ENCODE measurements around the gene PCNX2. TPM values are rescaled to one million over a fixed set of nuclear protein-coding genes. Genes with fewer than 3 reads are reported as not detected.
A peak's percentile ranks its signal among the peaks of the same experiment; 100 is the strongest.

The PCNX2 gene
- total RNA-seq, 2 experiments from 2014 or later = 25.0 to 29.8 TPM

- Mint-ChIP-seq H3K4me3 (no peak overlapping the region), H3K36me3 (ENCODE audit: low read depth) (peaks cover 41% of the 10 kb centered on the region), H3K9me3 (peaks cover 16% of the 10 kb centered on the region), H3K27me3 (no peaks in the 10 kb centered on the region), H3K4me1 (no peaks in the 10 kb centered on the region), H3K27ac (no peak overlapping the region)
- no peak for DNase-seq
- CTCF ChIA-PET = interaction anchor here (0.7 to 1.2 kb wide), 2 partner anchors 10 to 16 kb away, joined by 3 to 4 read pairs; no protein-coding TSS in a partner anchor
- POLR2A ChIA-PET = no interaction called here
These were observed 305.1 kb downstream of the PCNX2 start for GRCh38 chr1:232990176-232991128.

- H3K27ac Mint-ChIP-seq = no peak overlapping the region
These were observed 306.9 kb downstream of the PCNX2 start for GRCh38 chr1:232988572-232989040.

GRCh38 chr1:232987774-232988140 is 307.8 kb downstream of the PCNX2 start:
- no peak for DNase-seq
- H3K27ac Mint-ChIP-seq = no peak overlapping the region
- H3K27me3 Mint-ChIP-seq = no peaks in the 10 kb centered on the region
- peaks cover 22% of the 10 kb centered on the region for H3K36me3 Mint-ChIP-seq (ENCODE audit: low read depth)
- H3K4me3 Mint-ChIP-seq = no peak overlapping the region
- ChIA-PET CTCF (no interaction called here), POLR2A (no interaction called here)
- no peaks in the 10 kb centered on the region for H3K4me1 Mint-ChIP-seq
- peaks cover 2% of the 10 kb centered on the region for H3K9me3 Mint-ChIP-seq

More at GRCh38 chr1:232988572-232989040, 306.9 kb downstream of the PCNX2 start:
- H3K36me3 Mint-ChIP-seq (ENCODE audit: low read depth) = peaks cover 29% of the 10 kb centered on the region
- CTCF ChIA-PET = no interaction called here
- no peaks in the 10 kb centered on the region for H3K27me3 Mint-ChIP-seq
- peaks cover 9% of the 10 kb centered on the region for H3K9me3 Mint-ChIP-seq
- DNase-seq = no peak
- POLR2A ChIA-PET = no interaction called here
- H3K4me1 Mint-ChIP-seq = no peaks in the 10 kb centered on the region
- H3K4me3 Mint-ChIP-seq = no peak overlapping the region

GRCh38 chr1:232987046-232987773 is 308.3 kb downstream of the PCNX2 start:
- Mint-ChIP-seq H3K4me3 (no peak overlapping the region), H3K4me1 (no peaks in the 10 kb centered on the region), H3K27me3 (no peaks in the 10 kb centered on the region), H3K27ac (no peak overlapping the region), H3K9me3 (no peaks in the 10 kb centered on the region), H3K36me3 (ENCODE audit: low read depth) (peaks cover 17% of the 10 kb centered on the region)
- ChIA-PET POLR2A (no interaction called here), CTCF (interaction anchor here (1.0 to 1.2 kb wide), 3 partner anchors 10 to 37 kb away, joined by 3 read pairs; no protein-coding TSS in a partner anchor)
- no peak for DNase-seq

- POLR2A ChIA-PET = no interaction called here
- Mint-ChIP-seq H3K9me3 (no peaks in the 10 kb centered on the region), H3K36me3 (ENCODE audit: low read depth) (peaks cover 12% of the 10 kb centered on the region), H3K4me3 (no peak overlapping the region), H3K4me1 (no peaks in the 10 kb centered on the region), H3K27ac (no peak overlapping the region), H3K27me3 (no peaks in the 10 kb centered on the region)
- CTCF ChIA-PET = interaction anchor here (1.0 to 1.2 kb wide), 3 partner anchors 9 to 37 kb away, joined by 3 read pairs; no protein-coding TSS in a partner anchor
- DNase-seq = no peak
These were observed 309.0 kb downstream of the PCNX2 start for GRCh38 chr1:232986527-232986922.

GRCh38 chr1:232985882-232986526 is 309.5 kb downstream of the PCNX2 start:
- DNase-seq = no peak
- ChIA-PET CTCF (interaction anchor here (0.8 to 1.2 kb wide), 2 partner anchors 25 to 378 kb away, joined by 3 read pairs; no protein-coding TSS in a partner anchor), POLR2A (no interaction called here)
- Mint-ChIP-seq H3K27ac (no peak overlapping the region), H3K36me3 (ENCODE audit: low read depth) (peaks cover 10% of the 10 kb centered on the region), H3K9me3 (no peaks in the 10 kb centered on the region), H3K4me1 (no peaks in the 10 kb centered on the region), H3K4me3 (no peak overlapping the region), H3K27me3 (no peaks in the 10 kb centered on the region)

GRCh38 chr1:232984577-232985425 is 310.7 kb downstream of the PCNX2 start:
- POLR2A ChIA-PET = no interaction called here
- Mint-ChIP-seq H3K27me3 (no peaks in the 10 kb centered on the region), H3K36me3 (ENCODE audit: low read depth) (peaks cover 17% of the 10 kb centered on the region), H3K27ac (no peak overlapping the region), H3K4me3 (no peak overlapping the region), H3K9me3 (no peaks in the 10 kb centered on the region), H3K4me1 (peaks cover 2% of the 10 kb centered on the region)
- no peak for DNase-seq
- CTCF ChIA-PET = no interaction called here

GRCh38 chr1:232983817-232984567 is 311.5 kb downstream of the PCNX2 start:
- no peak for DNase-seq
- H3K4me3 Mint-ChIP-seq = no peak overlapping the region
- peaks cover 21% of the 10 kb centered on the region for H3K36me3 Mint-ChIP-seq (ENCODE audit: low read depth)
- H3K27me3 Mint-ChIP-seq = no peaks in the 10 kb centered on the region
- H3K9me3 Mint-ChIP-seq = no peaks in the 10 kb centered on the region
- no peak overlapping the region for H3K27ac Mint-ChIP-seq
- CTCF ChIA-PET = interaction anchor here (0.6 kb wide), 1 partner anchor 407 kb away, joined by 3 read pairs; no protein-coding TSS in a partner anchor
- H3K4me1 Mint-ChIP-seq = peaks cover 4% of the 10 kb centered on the region
- POLR2A ChIA-PET = no interaction called here

- peaks cover 26% of the 10 kb centered on the region for H3K36me3 Mint-ChIP-seq (ENCODE audit: low read depth)
- POLR2A ChIA-PET = no interaction called here
- no peak for DNase-seq
These were observed 312.1 kb downstream of the PCNX2 start for GRCh38 chr1:232983375-232983774.

GRCh38 chr1:232982238-232982944 is 313.1 kb downstream of the PCNX2 start:
- DNase-seq = no peak
- ChIA-PET POLR2A (no interaction called here), CTCF (interaction anchor here (0.7 to 0.8 kb wide), 2 partner anchors 15 to 31 kb away, joined by 3 read pairs; no protein-coding TSS in a partner anchor)
- H3K4me1 Mint-ChIP-seq = peaks cover 19% of the 10 kb centered on the region
- peaks cover 35% of the 10 kb centered on the region for H3K36me3 Mint-ChIP-seq (ENCODE audit: low read depth)
- peak overlapping the region; percentile 12 for H3K27ac Mint-ChIP-seq
- no peak overlapping the region for H3K4me3 Mint-ChIP-seq
- H3K27me3 Mint-ChIP-seq = no peaks in the 10 kb centered on the region
- no peaks in the 10 kb centered on the region for H3K9me3 Mint-ChIP-seq

More at GRCh38 chr1:232983375-232983774, 312.1 kb downstream of the PCNX2 start:
- Mint-ChIP-seq H3K4me3 (no peak overlapping the region), H3K4me1 (peaks cover 10% of the 10 kb centered on the region), H3K27ac (no peak overlapping the region), H3K9me3 (no peaks in the 10 kb centered on the region), H3K27me3 (no peaks in the 10 kb centered on the region)
- CTCF ChIA-PET = interaction anchor here (0.6 kb wide), 1 partner anchor 619 kb away, joined by 3 read pairs; no protein-coding TSS in a partner anchor

- peaks cover 46% of the 10 kb centered on the region for H3K36me3 Mint-ChIP-seq (ENCODE audit: low read depth)
- ChIA-PET CTCF (interaction anchor here (0.5 to 0.8 kb wide), 3 partner anchors 11 to 230 kb away, joined by 3 read pairs; no protein-coding TSS in a partner anchor), POLR2A (no interaction called here)
- H3K4me3 Mint-ChIP-seq = no peak overlapping the region
- H3K27me3 Mint-ChIP-seq = no peaks in the 10 kb centered on the region
- DNase-seq = no peak
- H3K9me3 Mint-ChIP-seq = no peaks in the 10 kb centered on the region
- H3K4me1 Mint-ChIP-seq = peaks cover 22% of the 10 kb centered on the region
- H3K27ac Mint-ChIP-seq = no peak overlapping the region
These were observed 314.5 kb downstream of the PCNX2 start for GRCh38 chr1:232980986-232981560.

Measured in activated CD4-positive, alpha-beta T cell treated with anti-CD3 and anti-CD28 coated beads, Interleukin-2, amount 10 ng/mL, durations not matched to agents 7 days and 5 days (primary cell).